K562 (cell line): ENCODE data around the gene LAMA5. TPM values are rescaled to one million over a fixed set of nuclear protein-coding genes. Genes with fewer than 3 reads are reported as not detected.

Experiments used
- ATAC-seq: fragments of 200-7000 bp; cut with Tn5 transposase; 3 replicates; pipeline ENCODE4 v1.9.1; 2020; ENCODE audit warnings: moderate library complexity
- BruUV-seq: library from RNA; stranded (reverse); fragments of 400-500 nt; replicated peaks from 2 replicates; lab custom pipeline; 2021; lab: Mats Ljungman, UMichigan
- CTCF ChIA-PET: fragments of 300-600 bp; formaldehyde crosslinking; extraction: SDS; loops from one replicate; lab custom pipeline; 2021; ENCODE audit warnings: low intra/inter-chr PET ratio; lab: Yijun Ruan, JAX
- POLR2A ChIA-PET: fragments of 300-600, 350-650 bp; sonication (Branson Sonifier 250); formaldehyde crosslinking; extraction: SDS; loops from one replicate; lab custom pipeline; 2021; ENCODE audit warnings: antibody characterized with exemption, inconsistent platforms; lab: Yijun Ruan, JAX
- DNase-seq, 4 experiments: peaks; one replicate each; pipeline versions ENCODE4 v3.0.0 to v3.0.0-alpha.2; 2011 to 2018; ENCODE audit warnings: low spot score in 3 of 4, mixed read lengths in 3 of 4; ENCODE audit errors: extremely low read depth in 1 of 4
- FAIRE-seq: peaks from 2 replicates; lab custom pipeline; 2011; peaks lifted over from hg19 to GRCh38; lab: Jason Lieb, UNC
- H2AFZ ChIP-seq: 2 replicates; pipeline ENCODE4 v1.6.0; 2011; ENCODE audit warnings: low read depth, low read length, control low read depth, inconsistent platforms
- H3K27ac ChIP-seq: fragments of 200-600 bp; 3 replicates; pipeline ENCODE4 v1.8.0; 2011; ENCODE audit warnings: low read depth, mild to moderate bottlenecking, control low read depth, inconsistent platforms, low read length, moderate library complexity, mixed read lengths; ENCODE audit errors: extremely low read depth
- H3K27me3 ChIP-seq, 2 experiments: fragments of 300-600 bp in 1 of 2; 2 replicates in 1 of 2; 3 replicates in 1 of 2; pipeline versions ENCODE4 v1.6.0 to v1.8.0; 2011; ENCODE audit warnings: inconsistent platforms in 2 of 2, low read length in 2 of 2, mild to moderate bottlenecking in 1 of 2, mixed read lengths in 1 of 2, moderate library complexity in 1 of 2; ENCODE audit not compliant: control insufficient read depth in 2 of 2, insufficient read depth in 2 of 2
- H3K36me3 ChIP-seq: fragments of 300-600 bp; 3 replicates; pipeline ENCODE4 v1.8.0; 2011; ENCODE audit warnings: mild to moderate bottlenecking, low read length, inconsistent platforms; ENCODE audit not compliant: control insufficient read depth, insufficient read depth
- H3K4me1 ChIP-seq, 2 experiments: fragments of 200-600 bp in 1 of 2; replicated peaks in 1 of 2; 2 replicates in 1 of 2; 3 replicates in 1 of 2; pipeline versions ENCODE4 v1.5.1 to v1.8.0; 2011; ENCODE audit warnings: inconsistent platforms in 2 of 2, low read length in 2 of 2, mild to moderate bottlenecking in 1 of 2, mixed read lengths in 1 of 2, moderate library complexity in 1 of 2; ENCODE audit not compliant: control insufficient read depth in 2 of 2, insufficient read depth in 2 of 2
- H3K4me2 ChIP-seq: 2 replicates; pipeline ENCODE4 v1.6.1; 2011; ENCODE audit warnings: low read length, control low read depth, inconsistent platforms, mixed read lengths; ENCODE audit not compliant: insufficient read depth
- H3K4me3 ChIP-seq: fragments of 200-600 bp; sonication (generic), shearing (Covaris generic); 2 replicates; pipeline ENCODE4 v1.5.1; 2016; ENCODE audit warnings: control low read depth, inconsistent platforms
- H3K79me2 ChIP-seq: fragments of 200-600 bp; 3 replicates; pipeline ENCODE4 v1.8.0; 2011; ENCODE audit warnings: low read length, inconsistent platforms; ENCODE audit not compliant: control insufficient read depth, insufficient read depth
- H3K9ac ChIP-seq, 2 experiments: 2 replicates each; pipeline versions ENCODE4 v1.6.0 to v1.6.1; 2011; ENCODE audit warnings: low read depth in 2 of 2, low read length in 2 of 2, control low read depth in 1 of 2, inconsistent platforms in 1 of 2, mild to moderate bottlenecking in 1 of 2, mixed read lengths in 1 of 2; ENCODE audit not compliant: insufficient read depth in 1 of 2
- H3K9me1 ChIP-seq: one replicate; pipeline ENCODE4 v1.6.0; 2011; ENCODE audit warnings: inconsistent platforms, mild to moderate bottlenecking, low read length, moderate library complexity; ENCODE audit not compliant: control insufficient read depth, insufficient read depth
- H3K9me3 ChIP-seq: replicated peaks from 2 replicates; pipeline ENCODE4 v1.5.1; 2011; ENCODE audit warnings: low read depth, low read length, inconsistent platforms; ENCODE audit not compliant: control insufficient read depth, insufficient read depth
- H4K20me1 ChIP-seq: replicated peaks from 2 replicates; pipeline ENCODE4 v1.6.1; 2011; ENCODE audit warnings: low read length, inconsistent platforms, mixed read lengths; ENCODE audit not compliant: control insufficient read depth, insufficient read depth
- ATF7 ChIP-seq: fragments of 450-650 bp; IDR thresholded peaks from 2 replicates; pipeline ENCODE4 v1.7.1; 2014; ENCODE audit warnings: mild to moderate bottlenecking, moderate library complexity
- BMI1 ChIP-seq: fragments of 150-350 bp; IDR thresholded peaks from 2 replicates; pipeline ENCODE4 v1.6.1; 2014; ENCODE audit warnings: low read length
- EHMT2 ChIP-seq: fragments of 450-650 bp; IDR thresholded peaks from 2 replicates; pipeline ENCODE4 v1.6.1; 2018; ENCODE audit warnings: antibody characterized with exemption
- FOXM1 ChIP-seq, 2 experiments: fragments of 450-650 bp in 1 of 2; sonication (generic) in 1 of 2; formaldehyde crosslinking in 1 of 2; IDR thresholded peaks; 2 replicates each; pipeline versions ENCODE4 v1.6.1 to v1.9.0; 2017 to 2022; ENCODE audit warnings: low read depth in 2 of 2, mild to moderate bottlenecking in 2 of 2, missing genetic modification reagents in 1 of 2, moderate library complexity in 1 of 2
- HDAC1 ChIP-seq, 2 experiments: fragments of 450-650 bp; IDR thresholded peaks; 2 replicates each; pipeline ENCODE4 v1.6.1; 2016 to 2017; ENCODE audit warnings: inconsistent platforms in 1 of 2, mild to moderate bottlenecking in 1 of 2, moderate library complexity in 1 of 2
- KDM1A ChIP-seq, 2 experiments: fragments of 450-650 bp; IDR thresholded peaks; 2 replicates each; pipeline ENCODE4 v1.6.1; 2016; ENCODE audit warnings: mild to moderate bottlenecking in 2 of 2
- POLR2A ChIP-seq: fragments of 450-650 bp; conservative IDR thresholded peaks from 2 replicates; pipeline ENCODE4 v1.6.1; 2016
- SMC3 ChIP-seq: conservative IDR thresholded peaks from 2 replicates; pipeline ENCODE4 v1.6.1; 2011; ENCODE audit warnings: low read depth, low read length, improper control_type of control experiment; ENCODE audit not compliant: insufficient read depth
- ZNF121 ChIP-seq: sonication (generic); formaldehyde crosslinking; conservative IDR thresholded peaks from 2 replicates; pipeline ENCODE4 v1.8.0; 2022; ENCODE audit warnings: missing genetic modification reagents
- WGBS: fragments of 100-300 bp; shearing (Covaris generic); methylation state at CpG from one replicate; pipeline ENCODE4 v1.1.6; 2016; ENCODE audit warnings: low coverage, mixed read lengths; ENCODE audit not compliant: insufficient coverage; ENCODE audit errors: missing lambda C conversion rate; 5-methylcytosine and 5-hydroxymethylcytosine counted together
- in situ Hi-C: fragments of 300-500 bp; cut with MboI; formaldehyde crosslinking; loops from 4 replicates; pipeline ENCODE4 v1.15.0; 2018; ENCODE audit warnings: inconsistent platforms, mixed read lengths
- intact Hi-C: fragments of 100-400 bp; cut with micrococcal nuclease; formaldehyde crosslinking; loops from 2 replicates; pipeline ENCODE4 v1.14.2; 2022
- polyA plus RNA-seq, 8 experiments: library from polyadenylated mRNA; depleted of rRNA in 4 of 8; stranded (reverse) in 5 of 8; unstranded in 3 of 8; fragments of >200 nt; fragmentation: Nextera tagmentation in 2 of 8; fragmentation: Illumina TruSeq in 1 of 8; extraction: Ambion mirVana in 2 of 8; extraction: Trizol in 1 of 8; gene quantifications; 2 replicates each; pipeline versions ENCODE4 v1.2.1 to v1.2.3, GENCODE V29; 2011 to 2014; ENCODE audit warnings: inconsistent platforms in 1 of 8, missing spikeins in 1 of 8
- total RNA-seq, 7 experiments: library from RNA; depleted of rRNA in 6 of 7; stranded (reverse); fragments of >200 nt in 6 of 7; fragmentation: Illumina TruSeq in 2 of 7; extraction: Trizol in 2 of 7; gene quantifications; 2 replicates each; pipeline versions ENCODE4 v1.2.1 to v1.2.3, GENCODE V29; 2011 to 2021; ENCODE audit warnings: low replicate concordance in 1 of 7

The LAMA5 gene
- total and polyA plus RNA-seq, 9 of the 15 experiments (the other 6 are each of a cell fraction or from before 2014, with no cell fraction given): 0.31 to 101 (median 7.8) TPM

DNA sequence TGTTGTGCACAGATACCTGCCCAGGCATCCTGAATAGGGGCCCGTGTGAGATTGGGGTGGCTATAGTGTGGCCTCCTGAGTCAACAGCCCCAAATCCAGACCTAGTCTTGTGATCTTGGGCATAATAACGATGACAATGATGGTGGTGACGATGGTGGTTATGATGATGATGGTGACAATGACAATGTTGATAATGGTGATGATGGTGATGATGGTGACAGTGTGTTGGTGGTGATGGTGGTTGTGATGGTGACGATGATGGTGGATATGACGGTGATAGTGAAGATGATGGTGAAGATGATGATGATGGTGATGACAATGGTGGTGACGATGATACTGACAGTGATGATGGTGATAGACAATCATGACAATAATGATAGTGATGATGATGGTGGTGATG lies 14.7 kb upstream of the LAMA5 start:
- H3K27ac ChIP-seq: no peak overlapping the region; the same call in 2 of the 3 replicates
- CTCF ChIA-PET: interaction anchor here (0.6 to 1.9 kb wide), 2 partner anchors 80 to 84 kb away, joined by 3 to 14 read pairs; partner anchors contain the start of gene ADRM1
- 80% methylated on average over 6 of the region's 6 CpGs for WGBS
- H3K4me3 ChIP-seq: no peak overlapping the region
- peaks cover 2 to 44% of the 10 kb centered on the region in 2 experiments; a peak in 3 of 5 replicates for H3K4me1 ChIP-seq
- TF ChIP-seq EHMT2 (peak; percentile 15; the same call in 1 of the 2 replicates), POLR2A (0 out of 2 replicates have a peak, but pooled peaks have one; percentile 36), HDAC1 (IDR thresholded peaks at IDR 0.05) (peak in 1 of 2 experiments; percentile 24; a peak in 1 of 4 replicates), ZNF121 (CRISPR knock-in tag) (no peak), FOXM1 (IDR thresholded peaks at IDR 0.05; ENCODE audit: low read depth) (no peak), FOXM1 (CRISPR knock-in tag; IDR thresholded peaks at IDR 0.05; ENCODE audit: low read depth) (no peak), BMI1 (no peak), SMC3 (no peak), ATF7 (no peak), KDM1A (IDR thresholded peaks at IDR 0.05) (no peak)
- no peak for DNase-seq
- BruUV-seq: no TSS peak
- in situ Hi-C loops: no loop called here
- POLR2A ChIA-PET: interaction anchor here (1.3 to 1.4 kb wide), 2 partner anchors 11 to 14 kb away, joined by 3 to 8 read pairs; no protein-coding TSS in a partner anchor
- 0 out of 2 replicates have a peak, but pooled peaks cover 3% of the 10 kb centered on the region for H4K20me1 ChIP-seq
- no peak overlapping the region for H3K4me2 ChIP-seq
- FAIRE-seq: peak; percentile 70
- H3K27me3 ChIP-seq: no peaks in the 10 kb centered on the region
- 0 out of 4 replicates have a peak overlapping the region, but pooled peaks of 1 of the 2 experiments have one; percentile 69 for H3K9ac ChIP-seq
- H2AFZ ChIP-seq: no peak overlapping the region
- no peak for ATAC-seq
- intact Hi-C loops: loop anchor here (1.0 to 10.0 kb wide), 2 partner anchors 80 to 237 kb away; partner anchors contain the start of genes ADRM1, PSMA7 and SS18L1
- peaks cover 2% of the 10 kb centered on the region; the same call in 1 of the 2 replicates for H3K9me3 ChIP-seq
- H3K79me2 ChIP-seq: peaks cover 29% of the 10 kb centered on the region
- H3K36me3 ChIP-seq: peaks cover 28% of the 10 kb centered on the region
- H3K9me1 ChIP-seq: no peaks in the 10 kb centered on the region
